SU-DHL-6 (cell line): ENCODE data around the gene IER3.
"Not testable (repeated sequence)": the region's sequence is repeated elsewhere in the genome, so short reads cannot be mapped to it uniquely, and the experiment has no call there.

Experiments used
- H2AFZ ChIP-seq: fragments of 200-600 bp; sonication (generic); 2 replicates; pipeline ENCODE4 v1.6.1; 2014; ENCODE audit warnings: low read depth, mild to moderate bottlenecking, moderate library complexity, mixed read lengths, antibody characterized with exemption, low read length; ENCODE audit not compliant: severe bottlenecking
- H3F3A ChIP-seq: fragments of 200-600 bp; shearing (Covaris generic); 2 replicates; pipeline ENCODE4 v1.6.0; 2016; ENCODE audit warnings: antibody characterized with exemption, mild to moderate bottlenecking; ENCODE audit not compliant: insufficient read depth
- H3K27ac ChIP-seq: fragments of 200-600 bp; sonication (generic); 2 replicates; pipeline ENCODE4 v1.5.1; 2016; ENCODE audit warnings: low read depth, mild to moderate bottlenecking, low read length, moderate library complexity, mixed read lengths
- H3K27me3 ChIP-seq: fragments of 200-600 bp; sonication (generic), shearing (Covaris generic); 2 replicates; pipeline ENCODE4 v1.6.0; 2014; ENCODE audit warnings: mild to moderate bottlenecking, low read length
- H3K36me3 ChIP-seq: fragments of 200-600 bp; sonication (generic); 2 replicates; pipeline ENCODE4 v1.6.1; 2014; ENCODE audit warnings: mild to moderate bottlenecking, low read length, mixed read lengths
- H3K4me2 ChIP-seq: fragments of 300-600, 200-600 bp; shearing (Covaris generic), sonication (generic); 2 replicates; pipeline ENCODE4 v1.6.0; 2014; ENCODE audit warnings: low read length, low read depth, mild to moderate bottlenecking; ENCODE audit not compliant: poor library complexity, severe bottlenecking
- H3K4me3 ChIP-seq: fragments of 200-600 bp; sonication (generic); 2 replicates; pipeline ENCODE4 v1.5.1; 2014; ENCODE audit warnings: antibody characterized with exemption, low read length, mild to moderate bottlenecking, mixed read lengths; ENCODE audit not compliant: insufficient read depth, poor library complexity, severe bottlenecking
- H3K79me2 ChIP-seq: fragments of 200-600 bp; sonication (generic); 2 replicates; pipeline ENCODE4 v1.6.1; 2014; ENCODE audit warnings: mild to moderate bottlenecking, low read length, moderate library complexity; ENCODE audit not compliant: insufficient read depth
- H3K9ac ChIP-seq: fragments of 200-600 bp; sonication (generic); 2 replicates; pipeline ENCODE4 v1.7.0; 2014; ENCODE audit warnings: mild to moderate bottlenecking, low read length
- H3K9me2 ChIP-seq: fragments of 200-600 bp; sonication (generic); replicated peaks from 2 replicates; pipeline ENCODE4 v1.6.1; 2014; ENCODE audit warnings: low read length; ENCODE audit not compliant: insufficient read depth
- H3K9me3 ChIP-seq: fragments of 200-600 bp; sonication (generic); 2 replicates; pipeline ENCODE4 v1.6.1; 2014; ENCODE audit warnings: low read length, mixed read lengths; ENCODE audit not compliant: insufficient read depth
- H4K20me1 ChIP-seq: fragments of 200-600 bp; sonication (generic); 2 replicates; pipeline ENCODE4 v1.6.1; 2014; ENCODE audit warnings: low read depth, mild to moderate bottlenecking, antibody characterized with exemption, low read length, moderate library complexity, mixed read lengths
- EZH2phosphoT487 ChIP-seq: fragments of 200-600 bp; sonication (generic), shearing (Covaris generic); conservative IDR thresholded peaks from 2 replicates; pipeline ENCODE4 v1.6.1; 2018; ENCODE audit warnings: mild to moderate bottlenecking, antibody characterized with exemption, low read length, moderate library complexity, mixed read lengths
- TF ChIP-seq, protein P1 (sequence below): fragments of 200-600 bp; sonication (generic); IDR thresholded peaks from one replicate; pipeline ENCODE4 v1.5.1; 2017; ENCODE audit warnings: antibody characterized with exemption, mild to moderate bottlenecking, low read length, moderate library complexity; ENCODE audit not compliant: insufficient read depth, poor library complexity, severe bottlenecking

IER3 gene

DNA sequence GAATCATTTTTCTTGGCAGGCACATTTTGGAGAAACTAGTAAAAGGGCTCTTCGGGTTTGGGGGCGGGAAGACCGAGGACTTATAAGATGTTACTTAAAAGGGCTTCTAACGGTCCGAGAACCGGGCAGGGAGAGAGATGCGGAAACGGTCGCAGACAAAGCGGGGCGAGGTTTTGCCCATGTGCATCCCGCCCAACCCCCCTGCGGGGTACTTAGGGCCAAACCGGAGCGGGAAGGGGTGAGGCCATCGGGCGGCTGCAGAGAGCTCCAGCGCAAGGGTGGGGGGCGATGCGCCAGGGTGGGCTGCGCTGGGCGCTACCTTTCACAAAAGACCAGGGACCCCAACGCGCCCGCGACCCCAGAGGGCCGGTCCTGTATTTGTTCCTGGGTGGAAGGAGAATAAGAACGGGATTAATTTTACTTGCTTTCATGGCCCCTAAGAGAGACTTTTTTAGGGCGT, 23.6 kb downstream of the IER3 start:
- H3K79me2 ChIP-seq = peaks cover 53% of the 10 kb centered on the region
- H3F3A ChIP-seq = peaks cover 86% of the 10 kb centered on the region
- TF ChIP-seq, protein P1, sequence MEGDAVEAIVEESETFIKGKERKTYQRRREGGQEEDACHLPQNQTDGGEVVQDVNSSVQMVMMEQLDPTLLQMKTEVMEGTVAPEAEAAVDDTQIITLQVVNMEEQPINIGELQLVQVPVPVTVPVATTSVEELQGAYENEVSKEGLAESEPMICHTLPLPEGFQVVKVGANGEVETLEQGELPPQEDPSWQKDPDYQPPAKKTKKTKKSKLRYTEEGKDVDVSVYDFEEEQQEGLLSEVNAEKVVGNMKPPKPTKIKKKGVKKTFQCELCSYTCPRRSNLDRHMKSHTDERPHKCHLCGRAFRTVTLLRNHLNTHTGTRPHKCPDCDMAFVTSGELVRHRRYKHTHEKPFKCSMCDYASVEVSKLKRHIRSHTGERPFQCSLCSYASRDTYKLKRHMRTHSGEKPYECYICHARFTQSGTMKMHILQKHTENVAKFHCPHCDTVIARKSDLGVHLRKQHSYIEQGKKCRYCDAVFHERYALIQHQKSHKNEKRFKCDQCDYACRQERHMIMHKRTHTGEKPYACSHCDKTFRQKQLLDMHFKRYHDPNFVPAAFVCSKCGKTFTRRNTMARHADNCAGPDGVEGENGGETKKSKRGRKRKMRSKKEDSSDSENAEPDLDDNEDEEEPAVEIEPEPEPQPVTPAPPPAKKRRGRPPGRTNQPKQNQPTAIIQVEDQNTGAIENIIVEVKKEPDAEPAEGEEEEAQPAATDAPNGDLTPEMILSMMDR = no peak
- H3K36me3 ChIP-seq = peaks cover 40% of the 10 kb centered on the region
- H2AFZ ChIP-seq = no peak overlapping the region
- H3K27me3 ChIP-seq = no peaks in the 10 kb centered on the region
- peak overlapping the region; percentile 83 for H3K4me3 ChIP-seq
- H4K20me1 ChIP-seq = peaks cover 15% of the 10 kb centered on the region
- no peaks in the 10 kb centered on the region for H3K9me3 ChIP-seq
- H3K4me2 ChIP-seq = peak overlapping the region; percentile 71
- H3K9me2 ChIP-seq = no peaks in the 10 kb centered on the region
- peak overlapping the region; percentile 99 for H3K9ac ChIP-seq
- peak overlapping the region; percentile 94 for H3K27ac ChIP-seq

DNA sequence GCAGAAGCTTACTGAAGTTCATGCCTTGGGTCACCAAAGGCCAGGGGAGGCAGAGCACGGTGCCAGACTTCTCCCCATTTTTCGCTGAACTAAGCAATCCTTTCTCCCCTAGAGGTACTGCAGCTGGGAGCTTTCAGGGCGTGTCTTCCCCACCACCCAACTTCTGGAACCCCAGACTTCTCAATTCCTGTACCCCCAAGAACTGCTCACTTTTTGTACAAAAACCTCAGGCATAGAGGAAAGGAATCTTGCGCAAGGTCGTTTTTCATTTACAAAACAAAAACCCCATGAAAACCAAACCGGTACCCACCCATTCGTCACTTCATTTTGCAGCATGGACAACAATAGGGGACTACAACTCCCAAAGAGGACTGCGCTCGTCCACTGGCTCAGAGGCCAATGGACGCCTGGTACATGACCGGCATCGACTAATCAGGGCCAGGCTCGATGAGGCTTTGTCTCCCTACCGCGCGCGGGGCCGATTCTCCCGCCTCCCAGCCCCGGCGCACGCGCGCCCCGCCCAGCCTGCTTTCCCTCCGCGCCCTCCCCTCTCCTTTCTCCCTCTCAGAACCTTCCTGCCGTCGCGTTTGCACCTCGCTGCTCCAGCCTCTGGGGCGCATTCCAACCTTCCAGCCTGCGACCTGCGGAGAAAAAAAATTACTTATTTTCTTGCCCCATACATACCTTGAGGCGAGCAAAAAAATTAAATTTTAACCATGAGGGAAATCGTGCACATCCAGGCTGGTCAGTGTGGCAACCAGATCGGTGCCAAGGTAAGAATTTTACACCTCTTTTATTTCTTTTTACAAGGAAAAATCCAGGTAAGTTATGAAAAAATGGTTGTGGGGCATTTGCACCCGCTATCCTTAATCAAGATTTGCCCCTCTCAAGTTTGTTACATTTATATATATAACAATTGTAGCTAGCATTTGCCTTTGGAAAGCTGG, 24.3 kb downstream of the IER3 start, which contains the start of gene TUBB:
Gene TUBB (plus strand): TSS at position 562 of the 947 bp plus-strand sequence. CDS start 155 bp downstream, at position 717.
- Histone ChIP-seq H4K20me1 (peaks cover 15% of the 10 kb centered on the region), H3K4me3 (peak within 1 kb of the TSS; percentile 83), H3K4me2 (peak within 1 kb of the TSS; percentile 78), H2AFZ (peak within 1 kb of the TSS; percentile 29), H3K27me3 (no peaks in the 10 kb centered on the region), H3K36me3 (peaks cover 37% of the 10 kb centered on the region), H3K9me3 (no peaks in the 10 kb centered on the region), H3K79me2 (peaks cover 53% of the 10 kb centered on the region), H3K9me2 (no peaks in the 10 kb centered on the region), H3K9ac (peak within 1 kb of the TSS; percentile 99), H3K27ac (peak within 1 kb of the TSS; percentile 94), H3F3A (peaks cover 84% of the 10 kb centered on the region)
- no peak for TF ChIP-seq EZH2phosphoT487
- TF ChIP-seq, protein P1 = no peak

DNA sequence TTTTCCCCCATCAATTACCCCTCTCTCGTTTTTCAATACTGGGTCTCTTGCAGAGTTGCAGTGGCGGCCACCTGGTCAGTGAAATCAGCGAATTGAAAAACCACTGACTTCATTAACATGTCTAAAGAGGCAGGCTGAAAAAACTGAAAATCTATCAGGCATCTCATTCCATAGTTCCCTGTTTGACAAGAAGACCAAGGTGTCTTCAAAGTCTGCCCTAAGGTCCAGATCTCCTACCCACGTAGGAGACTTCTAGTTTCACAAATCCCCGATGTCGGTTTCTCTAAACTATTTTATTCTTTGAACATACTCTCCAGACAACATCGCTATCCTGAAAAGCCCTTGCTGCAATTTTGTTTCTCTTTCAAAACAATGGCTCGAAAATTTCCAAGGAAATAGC, 25.0 kb downstream of the IER3 start:
- H3K9ac ChIP-seq = peak overlapping the region; percentile 99
- H3K9me3 ChIP-seq = no peaks in the 10 kb centered on the region
- peak overlapping the region; percentile 78 for H3K4me3 ChIP-seq
- H3K9me2 ChIP-seq = no peaks in the 10 kb centered on the region
- peaks cover 47% of the 10 kb centered on the region for H3K79me2 ChIP-seq
- peaks cover 81% of the 10 kb centered on the region for H3F3A ChIP-seq
- peak overlapping the region; percentile 78 for H3K4me2 ChIP-seq
- TF ChIP-seq, protein P1 = no peak
- TF ChIP-seq EZH2phosphoT487 = no peak
- H3K27ac ChIP-seq = peak overlapping the region; percentile 94
- H4K20me1 ChIP-seq = peaks cover 15% of the 10 kb centered on the region
- no peaks in the 10 kb centered on the region for H3K27me3 ChIP-seq
- H3K36me3 ChIP-seq = peaks cover 30% of the 10 kb centered on the region
- peak overlapping the region; percentile 29 for H2AFZ ChIP-seq

DNA sequence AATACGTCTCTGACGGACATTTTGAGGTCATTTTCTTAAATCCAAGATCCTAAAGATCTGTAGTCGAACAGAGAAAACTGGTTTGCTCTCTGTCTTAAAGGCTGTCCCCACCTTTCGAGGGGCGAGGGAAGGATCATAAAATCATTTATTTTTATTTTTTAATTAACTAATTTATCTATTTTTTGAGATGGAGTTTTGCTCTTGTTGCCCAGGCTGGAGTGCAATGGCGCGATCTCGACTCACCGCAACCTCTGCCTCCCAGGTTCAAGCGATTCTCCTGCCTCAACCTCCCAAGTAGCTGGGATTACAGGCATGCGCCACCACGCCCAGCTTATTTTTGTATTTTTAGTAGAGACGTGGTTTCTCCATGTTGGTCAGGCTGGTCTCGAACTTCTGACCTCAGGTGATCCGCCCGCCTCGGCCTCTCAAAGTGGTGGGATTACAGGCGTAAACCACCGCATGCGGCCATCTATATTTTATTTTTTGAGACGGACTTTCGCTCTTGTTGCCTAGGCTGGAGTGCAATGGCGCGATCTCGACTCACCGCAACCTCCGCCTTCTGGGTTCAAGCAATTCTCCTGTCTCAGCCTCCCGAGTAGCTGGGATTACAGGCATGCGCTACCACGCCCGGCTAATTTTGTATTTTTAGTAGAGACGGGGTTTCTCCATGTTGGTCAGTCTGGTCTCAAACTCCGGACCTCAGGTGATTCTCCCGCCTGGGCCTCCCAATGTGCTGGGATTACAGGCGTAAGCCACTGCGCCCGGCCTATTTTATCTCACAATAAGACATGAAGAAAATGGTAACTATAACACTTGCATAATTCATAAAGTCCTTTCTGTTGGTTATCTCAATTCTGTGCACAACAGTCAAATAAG, 26.3 kb downstream of the IER3 start:
- H3K27me3 ChIP-seq, H3K9me3 ChIP-seq, H3K9me2 ChIP-seq, H2AFZ ChIP-seq, H4K20me1 ChIP-seq: not testable (repeated sequence)
- Histone ChIP-seq H3K4me3 (peak overlapping the region; percentile 78), H3K36me3 (peaks cover 24% of the 10 kb centered on the region), H3K4me2 (peak overlapping the region; percentile 78), H3K9ac (peak overlapping the region; percentile 99), H3K79me2 (peaks cover 38% of the 10 kb centered on the region), H3K27ac (peak overlapping the region; percentile 94), H3F3A (peaks cover 69% of the 10 kb centered on the region)
